Heart left ventricle (tissue), 16 donors: ENCODE measurements around the gene GAS1. TPM values are rescaled to one million over a fixed set of nuclear protein-coding genes. Genes with fewer than 3 reads are reported as not detected.

ENCODE experiments used
- ATAC-seq, 4 donors: fragments of 200-7000 bp; cut with Tn5 transposase; one replicate each; pipeline ENCODE4 v1.9.1; 2020 to 2022; ENCODE audit warnings: moderate library complexity in 4 of 4, mild to moderate bottlenecking in 3 of 4, moderate number of reproducible peaks in 1 of 4
- DNase-seq, 5 donors: peaks; one replicate each; pipeline ENCODE4 v3.0.0-alpha.2; 2020
- H3K27ac ChIP-seq, 12 donors: fragments of 200-600 bp; sonication (generic) in 4 of 12; one replicate each; pipeline versions ENCODE4 v1.5.0 to v1.8.0; 2016 to 2022; ENCODE audit warnings: mild to moderate bottlenecking in 2 of 12
- H3K27me3 ChIP-seq, 9 donors: fragments of 200-600 bp; sonication (generic) in 2 of 9; one replicate each; pipeline versions ENCODE4 v1.5.1 to v1.8.0; 2016 to 2022; ENCODE audit warnings: mild to moderate bottlenecking in 3 of 9
- H3K36me3 ChIP-seq, 9 donors: fragments of 200-600 bp; sonication (generic) in 2 of 9; one replicate each; pipeline versions ENCODE4 v1.5.0 to v1.8.0; 2018 to 2022; ENCODE audit warnings: mild to moderate bottlenecking in 2 of 9
- H3K4me1 ChIP-seq, 12 donors: fragments of 200-600 bp; sonication (generic) in 4 of 12; one replicate each; pipeline versions ENCODE4 v1.5.0 to v1.8.0; 2016 to 2022; ENCODE audit warnings: mild to moderate bottlenecking in 3 of 12
- H3K4me3 ChIP-seq, 12 donors: fragments of 200-600 bp; sonication (generic) in 4 of 12; one replicate each; pipeline versions ENCODE4 v1.5.0 to v1.8.0; 2017 to 2022; ENCODE audit warnings: mild to moderate bottlenecking in 9 of 12, moderate library complexity in 4 of 12
- H3K9me3 ChIP-seq, 12 donors: fragments of 200-600 bp; sonication (generic) in 4 of 12; one replicate each; pipeline versions ENCODE4 v1.5.0 to v1.8.0; 2016 to 2022; ENCODE audit warnings: mild to moderate bottlenecking in 1 of 12
- POLR2A ChIP-seq, 2 donors: fragments of 450-650 bp; IDR thresholded peaks; one replicate each; pipeline ENCODE4 v1.6.1; 2017; ENCODE audit warnings: antibody characterized with exemption in 2 of 2, mild to moderate bottlenecking in 2 of 2, moderate library complexity in 2 of 2
- WGBS, 4 donors: extraction: QIAGEN DNeasy Blood & Tissue Kit in 2 of 4; methylation state at CpG; one replicate each; pipeline versions ENCODE4 v1.1.5 to v1.1.7; 2013 to 2018; 5-methylcytosine and 5-hydroxymethylcytosine counted together
- intact Hi-C, 10 donors: fragments of 100-400 bp; cut with DNase I; formaldehyde crosslinking; loops; one replicate each; pipeline versions ENCODE4 v1.11.1 to v1.14.2; 2022
- polyA plus RNA-seq, 2 donors: library from polyadenylated mRNA; stranded (reverse); fragments of 200-250 nt; gene quantifications; one replicate each; pipeline ENCODE4 v1.2.3, GENCODE V29; 2013
- total RNA-seq, 9 donors: library from RNA; depleted of rRNA in 2 of 9; stranded (reverse); fragments of >200 nt in 2 of 9; fragmentation: NEBNext Ultra II Directional in 3 of 9; extraction: Animal tissue kit (Norgen Biotek cat#: 25700) in 3 of 9; gene quantifications; one replicate each; pipeline versions ENCODE4 v1.1.0 to v1.2.4, GENCODE V29; 2016 to 2023
- TF ChIP-seq, protein P1 (sequence below), 12 donors: fragments of 200-600 bp; sonication (generic) in 4 of 12; IDR thresholded peaks; one replicate each; pipeline versions ENCODE4 v1.5.0 to v1.8.0; 2018 to 2022; ENCODE audit warnings: antibody characterized with exemption in 12 of 12, mild to moderate bottlenecking in 5 of 12
- donor health status: ischemic (EF 13 %, LVEDD 7.1; RV severe dilation, severe dysfunction).
- donor health status: healthy with polysubstance abuse.
- donor health status: DM: no; HTN: yes; CAD: no.
- donor health status: DM: no; HTN: no; CAD: no.
- donor health status: ischemic (EF 25% LVEDD 6.9; RV normal size, moderate dysfunction).
- donor health status: ischemic (EF 25% LVEDD 5.7; RV mildly dilated, moderate dysfunction).
- donor health status: healthy.
- donor health status: DM: yes; HTN: yes; CAD: no.
- donor health status: ischemic (EF 35%, LVEDD 5.7; RV mildly dilated, moderate dysfunction).
- donor health status: nonischemic (EF 11% LVEDD 7.7; RV severe dilation, severe dysfunction).
- donor health status: DM: yes; HTN: yes; CAD: no.
- donor health status: PGD.
- donor health status: ischemic (EF 29% LVEDD 5.4; RV normal size, mild dysfunction).
- donor health status: nonischemic (EF 23%, LVEDD 6.1; RV moderate dilation, normal function).

GAS1 gene
- total and polyA plus RNA-seq, 11 donors = 3.3 to 55.7 (median 6.8) TPM

DNA sequence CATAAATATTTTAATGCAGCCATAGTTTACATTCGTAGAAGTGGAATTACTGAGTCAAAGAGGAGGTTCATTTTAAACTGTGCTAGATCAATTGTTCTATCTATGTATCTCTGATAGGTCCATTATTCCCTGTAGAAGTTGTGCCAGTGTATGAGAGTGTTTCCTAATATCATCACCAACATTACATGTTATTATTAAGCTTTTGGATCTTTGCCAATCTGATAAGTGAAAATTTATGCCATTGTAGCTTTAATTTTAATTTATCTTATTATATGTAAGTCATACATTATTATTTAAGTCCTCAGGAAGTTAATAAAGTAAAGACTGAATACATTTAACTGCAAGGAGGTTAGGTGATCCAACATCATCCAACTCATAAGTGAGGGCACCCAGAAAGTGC lies 10.9 kb upstream of the GAS1 start:
- H3K27me3 ChIP-seq = peaks cover 0 to 19% (median 0%) of the 10 kb centered on the region in 9 donors
- ATAC-seq (no peak), DNase-seq (no peak)
- intact Hi-C loops = no loop called here
- H3K27ac ChIP-seq = no peak overlapping the region
- H3K9me3 ChIP-seq = no peaks in the 10 kb centered on the region
- WGBS, 4 donors = 91 to 97% (median 95%) methylated on average over 1 of the region's 1 CpG
- no peak overlapping the region for H3K4me3 ChIP-seq
- H3K36me3 ChIP-seq = no peaks in the 10 kb centered on the region
- H3K4me1 ChIP-seq = no peaks in the 10 kb centered on the region
- TF ChIP-seq POLR2A (IDR thresholded peaks at IDR 0.05) = no peak
- TF ChIP-seq, protein P1, sequence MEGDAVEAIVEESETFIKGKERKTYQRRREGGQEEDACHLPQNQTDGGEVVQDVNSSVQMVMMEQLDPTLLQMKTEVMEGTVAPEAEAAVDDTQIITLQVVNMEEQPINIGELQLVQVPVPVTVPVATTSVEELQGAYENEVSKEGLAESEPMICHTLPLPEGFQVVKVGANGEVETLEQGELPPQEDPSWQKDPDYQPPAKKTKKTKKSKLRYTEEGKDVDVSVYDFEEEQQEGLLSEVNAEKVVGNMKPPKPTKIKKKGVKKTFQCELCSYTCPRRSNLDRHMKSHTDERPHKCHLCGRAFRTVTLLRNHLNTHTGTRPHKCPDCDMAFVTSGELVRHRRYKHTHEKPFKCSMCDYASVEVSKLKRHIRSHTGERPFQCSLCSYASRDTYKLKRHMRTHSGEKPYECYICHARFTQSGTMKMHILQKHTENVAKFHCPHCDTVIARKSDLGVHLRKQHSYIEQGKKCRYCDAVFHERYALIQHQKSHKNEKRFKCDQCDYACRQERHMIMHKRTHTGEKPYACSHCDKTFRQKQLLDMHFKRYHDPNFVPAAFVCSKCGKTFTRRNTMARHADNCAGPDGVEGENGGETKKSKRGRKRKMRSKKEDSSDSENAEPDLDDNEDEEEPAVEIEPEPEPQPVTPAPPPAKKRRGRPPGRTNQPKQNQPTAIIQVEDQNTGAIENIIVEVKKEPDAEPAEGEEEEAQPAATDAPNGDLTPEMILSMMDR (IDR thresholded peaks at IDR 0.05) = no peak

DNA sequence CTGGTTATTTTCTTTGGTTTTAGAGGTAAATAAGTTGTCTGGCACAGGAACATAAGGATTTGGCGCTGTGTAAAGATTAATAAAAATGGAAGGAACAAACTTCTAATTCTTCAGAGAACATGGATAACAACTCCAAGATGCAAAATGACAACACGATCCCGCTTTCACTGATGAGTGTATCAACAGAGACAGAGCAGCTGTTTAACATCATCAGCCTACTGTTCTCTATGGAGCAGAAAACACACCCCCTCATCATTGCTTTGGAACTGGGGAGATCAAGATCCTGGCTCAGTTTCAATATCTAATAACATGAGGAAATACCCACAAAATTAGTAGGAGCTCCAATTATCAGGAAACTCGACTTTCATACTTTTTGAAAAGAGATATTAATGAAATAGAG lies 8.3 kb upstream of the GAS1 start:
- peaks cover 0 to 9% (median 0%) of the 10 kb centered on the region in 12 donors for H3K9me3 ChIP-seq
- H3K27me3 ChIP-seq = peaks cover 0 to 10% (median 0%) of the 10 kb centered on the region in 9 donors
- TF ChIP-seq POLR2A (IDR thresholded peaks at IDR 0.05) = no peak
- TF ChIP-seq, protein P1 (IDR thresholded peaks at IDR 0.05) = no peak
- intact Hi-C loops = no loop called here
- H3K4me1 ChIP-seq = no peaks in the 10 kb centered on the region
- no peak overlapping the region for H3K4me3 ChIP-seq
- no peak overlapping the region for H3K27ac ChIP-seq
- DNase-seq (no peak), ATAC-seq (peak in 2 of 4 donors; percentile 41 to 46)
- WGBS, 4 donors = 67 to 74% (median 70%) methylated on average over 4 of the region's 4 CpGs
- no peaks in the 10 kb centered on the region for H3K36me3 ChIP-seq

DNA sequence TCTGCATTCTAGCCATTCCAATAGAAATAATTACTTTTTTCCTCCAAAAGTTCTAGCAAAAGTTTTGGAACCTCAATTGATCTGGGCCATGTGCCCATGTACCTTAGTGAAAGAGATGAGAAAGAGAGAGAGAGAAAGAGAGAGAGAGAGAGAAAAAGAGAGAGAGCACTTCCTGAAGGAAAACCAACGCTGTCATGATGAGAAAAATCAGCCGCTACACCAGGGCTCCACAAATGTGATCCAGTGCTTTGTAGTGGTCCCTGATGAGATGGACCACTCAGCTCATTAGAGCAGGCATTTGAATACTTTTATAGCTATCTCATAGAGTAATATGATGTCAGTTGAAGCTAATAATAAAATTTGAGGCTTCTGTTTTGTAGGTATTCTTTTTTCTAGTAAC lies 7.7 kb upstream of the GAS1 start:
- peaks cover 0 to 10% (median 0%) of the 10 kb centered on the region in 9 donors for H3K27me3 ChIP-seq
- no peak for DNase-seq
- intact Hi-C loops = no loop called here
- TF ChIP-seq POLR2A (IDR thresholded peaks at IDR 0.05) = no peak
- TF ChIP-seq, protein P1 (IDR thresholded peaks at IDR 0.05) = no peak
- H3K4me3 ChIP-seq = no peak overlapping the region
- H3K9me3 ChIP-seq = peaks cover 0 to 9% (median 0%) of the 10 kb centered on the region in 12 donors
- H3K36me3 ChIP-seq = no peaks in the 10 kb centered on the region
- no peak for ATAC-seq
- 68 to 88% (median 78%) methylated on average over 2 of the region's 2 CpGs for WGBS, 4 donors
- no peaks in the 10 kb centered on the region for H3K4me1 ChIP-seq
- H3K27ac ChIP-seq = no peak overlapping the region

DNA sequence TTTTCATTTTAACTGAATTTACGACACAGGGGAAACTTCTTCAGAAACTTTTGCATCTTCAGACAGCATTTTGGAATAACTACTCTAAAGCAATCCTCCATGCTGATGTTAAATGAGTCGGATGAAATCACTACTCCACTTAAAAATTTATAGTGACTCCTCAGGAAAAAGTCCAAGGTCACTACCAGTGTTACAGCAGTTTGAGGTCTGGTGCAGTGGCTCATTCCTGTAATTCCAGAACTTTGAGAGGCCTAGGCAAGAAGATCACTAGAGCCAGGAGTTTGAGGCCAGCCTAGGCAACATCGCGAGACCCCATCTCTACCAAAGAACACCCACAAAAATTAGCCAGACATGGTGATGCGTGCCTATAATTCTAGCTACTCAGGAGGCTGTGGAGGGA lies 5.9 kb upstream of the GAS1 start:
- intact Hi-C loops = no loop called here
- TF ChIP-seq, protein P1 (IDR thresholded peaks at IDR 0.05) = no peak
- no peak for TF ChIP-seq POLR2A (IDR thresholded peaks at IDR 0.05)

More for the DNA sequence above, 5.9 kb upstream of the GAS1 start:
- DNase-seq (no peak), ATAC-seq (no peak)
- H3K4me3 ChIP-seq = no peak overlapping the region
- H3K9me3 ChIP-seq = peaks cover 0 to 9% (median 0%) of the 10 kb centered on the region in 12 donors
- 93 to 97% (median 96%) methylated on average over 5 of the region's 5 CpGs for WGBS, 4 donors
- H3K36me3 ChIP-seq = no peaks in the 10 kb centered on the region
- H3K27ac ChIP-seq = no peak overlapping the region
- H3K27me3 ChIP-seq = peaks cover 0 to 10% (median 0%) of the 10 kb centered on the region in 9 donors
- peaks cover 0 to 13% (median 2%) of the 10 kb centered on the region in 12 donors for H3K4me1 ChIP-seq
